ENCODE data around the gene FKBP2.
A peak's percentile ranks its signal among the peaks of the same experiment; 100 is the strongest.

The FKBP2 gene

DNA sequence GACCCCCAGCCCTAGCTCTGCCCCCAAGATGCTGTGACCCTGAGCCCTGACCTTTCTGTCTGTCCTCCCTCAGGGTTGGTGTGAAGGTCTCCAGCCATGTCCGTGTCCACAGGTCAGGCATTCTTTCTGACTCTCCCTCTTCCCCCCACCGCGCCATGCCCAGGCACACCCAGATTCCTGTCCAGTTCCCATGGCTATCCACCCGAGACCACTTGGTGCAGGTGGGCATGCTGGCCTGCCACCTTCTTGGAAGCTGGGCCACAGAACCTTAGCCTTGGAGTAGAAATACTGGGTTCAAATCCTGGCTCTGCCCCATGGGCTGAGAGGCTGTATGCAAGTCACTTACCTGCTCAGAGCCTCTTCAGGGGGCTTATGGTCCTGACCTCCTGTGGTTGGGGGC, 8.1 kb downstream of the FKBP2 start:
- no peak for DNase-seq (ENCODE audit: low read depth in 3 of 3)

GRCh38 chr11:64249563-64250414, 8.9 kb downstream of the FKBP2 start:
- no peak for DNase-seq (ENCODE audit: low read depth in 3 of 3)

DNA sequence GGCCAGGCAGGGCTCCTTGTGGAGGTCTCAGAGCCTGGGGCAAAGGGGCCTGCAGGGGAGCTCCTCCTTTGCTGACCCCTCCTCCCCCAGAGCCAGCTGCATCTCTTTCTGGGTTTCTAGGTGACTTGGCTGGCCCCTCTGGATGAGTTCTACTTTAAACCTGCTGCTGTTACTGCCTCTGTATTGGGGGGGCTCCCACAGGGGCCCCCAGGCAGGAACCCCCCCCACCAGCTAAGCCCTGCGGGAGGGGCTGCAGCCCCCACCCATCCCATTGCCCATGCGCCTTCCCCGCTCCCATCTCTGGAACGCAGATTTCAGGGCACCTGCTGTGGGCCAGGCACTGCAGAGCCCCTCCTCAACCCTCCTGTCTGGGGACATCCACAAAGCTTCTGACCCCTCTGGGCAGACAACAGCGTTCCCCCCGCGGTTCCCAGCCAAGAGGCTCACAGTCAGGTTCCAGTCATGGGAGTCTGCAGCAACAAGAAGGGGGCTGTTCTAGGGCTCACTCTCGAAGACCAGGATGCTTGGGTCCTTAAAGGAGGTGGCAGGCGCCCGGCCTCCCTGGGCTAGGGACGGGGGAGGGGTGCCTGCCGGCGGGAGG, 9.6 kb downstream of the FKBP2 start:
- DNase-seq (ENCODE audit: low read depth in 3 of 3) = no peak

- DNase-seq (ENCODE audit: low read depth in 3 of 3) = peak in 2 of 3 experiments; percentile 42 to 57
Observed at GRCh38 chr11:64251016-64251752, 10.3 kb downstream of the FKBP2 start, which contains the start of gene PLCB3. Gene PLCB3, plus strand, starts transcription at chr11:64251530. Its CDS starts 120 bp downstream, at chr11:64251650.

DNA sequence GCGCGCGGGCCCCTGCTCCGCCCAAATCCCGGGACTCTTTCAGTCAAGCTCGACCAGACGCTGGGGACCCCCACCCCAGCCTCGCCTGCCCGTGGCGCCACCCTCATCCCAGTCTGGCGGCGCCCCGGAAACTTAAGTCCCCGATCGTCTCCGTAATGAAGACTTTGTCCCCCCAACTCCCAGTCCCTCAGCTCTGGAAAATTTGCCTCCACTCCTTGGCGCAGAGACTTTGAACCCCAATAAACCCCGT, 10.8 kb downstream of the FKBP2 start:
- DNase-seq (ENCODE audit: low read depth in 3 of 3) = no peak

- DNase-seq (ENCODE audit: low read depth in 3 of 3) = no peak
Observed at GRCh38 chr11:64252003-64252872, 11.3 kb downstream of the FKBP2 start.

DNA sequence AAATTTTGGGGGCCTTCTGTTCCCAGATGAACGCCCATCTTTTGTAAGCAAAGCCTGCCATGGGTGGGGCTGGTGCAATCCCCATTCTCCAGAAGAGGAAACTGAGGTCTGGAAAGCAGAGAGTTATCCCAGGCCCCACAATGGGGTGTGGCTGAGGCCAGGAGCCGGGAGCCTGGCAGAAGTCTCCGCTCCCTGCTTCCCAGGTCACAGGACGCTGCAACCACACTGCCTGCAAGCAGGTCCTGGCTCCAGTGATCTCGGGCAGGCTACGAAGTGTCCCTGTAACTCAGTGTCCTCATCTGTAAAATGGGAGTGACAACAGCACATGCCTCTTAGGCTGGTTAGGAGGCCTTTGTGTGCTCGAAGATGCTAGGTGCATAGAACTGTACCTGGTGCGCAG, 12.1 kb downstream of the FKBP2 start:
- no peak for DNase-seq (ENCODE audit: low read depth in 3 of 3)

- DNase-seq (ENCODE audit: low read depth in 3 of 3) = no peak
Observed at GRCh38 chr11:64253481-64253880, 12.6 kb downstream of the FKBP2 start.

- no peak for DNase-seq (ENCODE audit: low read depth in 3 of 3)
Observed at GRCh38 chr11:64254326-64254725, 13.4 kb downstream of the FKBP2 start.

GRCh38 chr11:64255135-64256128, 14.5 kb downstream of the FKBP2 start:
- no peak for DNase-seq (ENCODE audit: low read depth in 3 of 3)

DNA sequence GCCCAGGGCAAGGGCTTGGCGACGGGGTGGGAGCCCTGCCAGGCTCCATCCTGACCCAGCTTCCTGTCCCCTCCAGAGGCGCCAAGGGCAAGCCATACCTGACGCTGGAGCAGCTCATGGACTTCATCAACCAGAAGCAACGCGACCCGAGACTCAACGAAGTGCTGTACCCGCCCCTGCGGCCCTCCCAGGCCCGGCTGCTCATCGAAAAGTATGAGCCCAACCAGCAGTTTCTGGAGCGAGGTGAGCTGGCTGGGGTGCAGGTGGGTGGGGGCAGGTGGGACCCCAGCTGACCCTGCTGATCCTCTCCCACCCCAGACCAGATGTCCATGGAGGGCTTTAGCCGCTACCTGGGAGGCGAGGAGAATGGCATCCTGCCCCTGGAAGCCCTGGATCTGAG, 15.4 kb downstream of the FKBP2 start:
- no peak for DNase-seq (ENCODE audit: low read depth in 3 of 3)

GRCh38 chr11:64258356-64258755, 17.5 kb downstream of the FKBP2 start:
- DNase-seq (ENCODE audit: low read depth in 3 of 3) = no peak

- no peak for DNase-seq (ENCODE audit: low read depth in 3 of 3)
Observed at GRCh38 chr11:64258946-64259532, 18.1 kb downstream of the FKBP2 start.

DNA sequence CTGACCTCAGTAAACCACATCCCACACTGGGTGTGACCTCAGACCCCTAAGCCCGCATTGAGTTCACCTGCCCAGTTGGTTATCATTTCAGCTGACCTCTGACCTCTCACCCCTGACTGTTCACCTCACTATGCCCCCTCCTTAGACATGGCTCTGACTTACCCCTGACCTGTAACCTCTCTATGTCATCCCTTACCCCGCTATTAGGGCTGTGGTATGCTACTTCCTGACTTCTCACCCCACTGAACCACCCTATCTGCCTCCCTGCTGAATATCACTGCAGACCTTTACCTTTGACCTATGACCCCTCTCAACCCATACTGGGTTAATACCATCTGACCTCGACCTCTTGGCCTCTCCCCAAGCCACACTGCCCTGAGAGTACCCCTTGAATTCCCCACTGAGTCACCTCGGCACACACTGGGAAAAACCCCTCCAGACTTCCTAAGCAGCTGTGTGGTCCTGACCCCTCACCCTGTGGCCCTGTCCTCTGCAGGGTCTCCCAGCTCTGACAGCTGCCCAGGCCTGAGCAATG, 18.7 kb downstream of the FKBP2 start:
- no peak for DNase-seq (ENCODE audit: low read depth in 3 of 3)

GRCh38 chr11:64260147-64260708, 19.3 kb downstream of the FKBP2 start:
- no peak for DNase-seq (ENCODE audit: low read depth in 3 of 3)

- no peak for DNase-seq (ENCODE audit: low read depth in 3 of 3)
Observed at GRCh38 chr11:64261556-64262080, 20.7 kb downstream of the FKBP2 start.

DNA sequence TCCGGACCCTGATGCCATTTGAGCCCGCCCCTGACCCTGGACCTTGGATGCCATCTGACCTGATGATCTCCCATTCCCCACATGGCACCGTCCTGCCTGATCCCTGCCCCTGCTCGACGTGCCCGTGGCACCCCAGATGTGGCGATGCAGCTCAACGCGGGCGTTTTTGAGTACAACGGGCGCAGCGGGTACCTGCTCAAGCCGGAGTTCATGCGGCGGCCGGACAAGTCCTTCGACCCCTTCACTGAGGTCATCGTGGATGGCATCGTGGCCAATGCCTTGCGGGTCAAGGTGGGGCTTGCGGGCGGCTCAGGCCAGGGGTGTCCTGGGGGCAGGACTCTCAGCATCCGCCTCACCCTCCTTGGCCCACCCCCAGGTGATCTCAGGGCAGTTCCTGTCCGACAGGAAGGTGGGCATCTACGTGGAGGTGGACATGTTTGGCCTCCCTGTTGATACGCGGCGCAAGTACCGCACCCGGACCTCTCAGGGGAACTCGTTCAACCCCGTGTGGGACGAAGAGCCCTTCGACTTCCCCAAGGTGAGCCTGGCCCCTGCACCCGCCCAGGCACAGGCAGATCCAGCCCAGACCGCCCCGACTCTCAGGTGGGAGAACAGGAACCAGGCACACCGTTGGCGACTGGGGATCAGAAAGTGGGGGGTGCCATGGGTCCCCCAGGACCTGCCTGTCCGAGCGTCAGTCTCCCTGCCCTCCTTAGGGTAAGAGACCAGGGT, 21.5 kb downstream of the FKBP2 start:
- DNase-seq (ENCODE audit: low read depth in 3 of 3) = no peak

DNA sequence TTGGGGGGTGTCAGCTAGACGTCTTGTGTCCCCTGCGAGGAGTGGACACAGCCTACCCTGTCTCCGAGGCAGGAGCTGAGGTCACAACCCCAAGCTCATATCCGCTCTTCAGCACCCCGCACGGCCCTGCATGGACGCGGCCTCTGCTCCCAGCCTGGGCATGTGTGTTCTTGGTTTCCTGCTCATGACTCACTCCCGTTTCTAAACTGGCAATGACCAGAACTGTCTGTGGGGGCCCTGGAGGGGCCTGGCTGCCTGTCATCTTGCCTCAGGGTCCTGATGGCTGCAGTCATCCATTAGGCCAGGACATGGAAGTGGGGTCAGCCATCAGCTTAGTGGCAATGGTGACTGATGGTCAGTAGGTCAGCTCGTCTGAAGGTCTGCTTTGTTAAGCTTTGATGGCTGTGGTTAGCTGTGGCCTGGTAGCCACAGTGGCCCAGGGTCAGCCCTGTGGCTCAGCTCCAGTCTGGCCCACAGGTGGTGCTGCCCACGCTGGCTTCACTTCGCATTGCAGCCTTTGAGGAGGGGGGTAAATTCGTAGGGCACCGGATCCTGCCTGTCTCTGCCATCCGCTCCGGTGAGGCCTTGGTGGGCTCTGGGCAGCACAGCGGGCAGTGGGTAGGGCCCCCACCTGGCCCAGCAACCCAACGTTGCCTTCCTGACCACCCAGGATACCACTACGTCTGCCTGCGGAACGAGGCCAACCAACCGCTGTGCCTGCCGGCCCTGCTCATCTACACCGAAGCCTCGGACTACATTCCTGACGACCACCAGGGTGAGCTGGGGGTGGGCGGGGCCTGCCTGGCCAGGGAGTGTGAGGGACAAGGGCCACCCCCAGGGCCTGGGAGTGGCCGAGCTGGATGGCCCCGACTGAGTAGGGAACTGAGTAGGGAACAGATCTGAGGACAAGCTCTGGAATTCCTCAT, 22.4 kb downstream of the FKBP2 start:
- DNase-seq (ENCODE audit: low read depth in 3 of 3) = no peak

Data from stimulated activated CD4-positive, alpha-beta T cell treated with anti-CD3 and anti-CD28 coated beads, TNF-alpha, amount 100 ng/mL, for 4 hours (primary cell).